IgD-negative memory B cell (primary cell): Measurements from ENCODE around the gene SLC35F3. TPM values are rescaled to one million over a fixed set of nuclear protein-coding genes. Genes with fewer than 3 reads are reported as not detected.

Source experiments
- H3K27ac Mint-ChIP-seq, 3 donors: one replicate each; pipeline ENCODE4 v1.8.0; 2020 to 2022; ENCODE audit warnings: mild to moderate bottlenecking in 3 of 3, mixed read lengths in 3 of 3, moderate library complexity in 1 of 3
- H3K27me3 Mint-ChIP-seq: one replicate; pipeline ENCODE4 v1.8.0; 2021; ENCODE audit warnings: mixed read lengths
- H3K36me3 Mint-ChIP-seq: one replicate; pipeline ENCODE4 v1.8.0; 2020; ENCODE audit warnings: mild to moderate bottlenecking, mixed read lengths
- H3K4me1 Mint-ChIP-seq, 3 donors: one replicate each; pipeline ENCODE4 v1.8.0; 2020 to 2022; ENCODE audit warnings: mixed read lengths in 3 of 3, mild to moderate bottlenecking in 1 of 3
- H3K4me3 Mint-ChIP-seq, 4 donors: one replicate each; pipeline ENCODE4 v1.8.0; 2020 to 2022; ENCODE audit warnings: mild to moderate bottlenecking in 4 of 4, mixed read lengths in 4 of 4, moderate library complexity in 3 of 4
- H3K9me3 Mint-ChIP-seq, 3 donors: one replicate each; pipeline ENCODE4 v1.8.0; 2020 to 2021; ENCODE audit warnings: mixed read lengths in 3 of 3, mild to moderate bottlenecking in 1 of 3
- polyA plus RNA-seq: library from polyadenylated mRNA; unstranded; fragments of 300-500 nt; fragmentation: Illumina TruSeq; gene quantifications from one replicate; pipeline ENCODE4 v1.2.3, GENCODE V29; 2021

SLC35F3 gene
- polyA plus RNA-seq, 1 donor from 2014 or later, result not detected

DNA sequence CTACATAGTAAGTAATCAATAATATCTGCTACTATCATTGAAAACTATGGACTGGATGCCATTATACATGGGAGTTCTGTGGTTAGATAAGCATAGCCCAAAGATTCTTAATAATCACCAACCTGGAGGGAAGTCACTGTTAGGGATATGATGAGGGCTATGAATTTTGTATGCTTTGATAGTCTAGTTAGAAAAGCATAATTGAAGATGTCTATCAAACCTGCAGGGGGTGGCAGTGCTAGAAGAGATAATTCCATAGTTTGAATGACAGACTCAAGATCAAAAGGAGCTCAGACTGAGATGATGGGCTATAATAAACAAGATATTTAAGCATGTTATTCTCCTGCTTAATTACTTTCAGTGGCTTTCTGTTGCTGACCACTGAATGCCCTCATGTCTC, 453.4 kb downstream of the SLC35F3 start:
- H3K36me3 Mint-ChIP-seq, result no peaks in the 10 kb centered on the region
- H3K27ac Mint-ChIP-seq, result no peak overlapping the region
- H3K9me3 Mint-ChIP-seq, result peaks cover 0 to 7% (median 0%) of the 10 kb centered on the region in 3 donors
- no peak overlapping the region for H3K4me3 Mint-ChIP-seq
- H3K4me1 Mint-ChIP-seq, result peaks cover 0 to 3% (median 0%) of the 10 kb centered on the region in 3 donors
- peaks cover 4% of the 10 kb centered on the region for H3K27me3 Mint-ChIP-seq

DNA sequence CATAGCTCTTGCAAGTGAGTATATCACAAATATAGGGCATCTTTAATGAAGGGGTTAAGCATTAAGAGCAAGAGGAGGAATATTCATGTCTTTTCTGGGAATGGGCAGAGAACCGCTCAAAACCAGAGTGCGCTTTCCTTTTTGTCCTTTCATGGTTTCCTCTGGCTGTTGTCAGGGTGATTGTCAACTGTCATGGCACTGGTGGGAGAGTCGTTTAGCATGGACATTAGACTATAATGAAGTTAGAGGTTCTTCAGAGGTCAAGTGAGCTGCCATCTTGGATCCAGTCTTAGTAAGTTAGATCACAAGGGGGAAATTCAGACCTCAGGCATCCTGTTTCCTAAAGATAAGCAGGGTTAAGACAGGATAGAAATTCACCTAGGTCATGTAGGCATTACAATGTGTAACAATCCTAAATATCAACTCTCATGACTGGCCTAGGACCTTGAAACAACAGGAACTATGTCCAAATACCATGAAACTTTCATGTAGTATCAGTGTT, 456.7 kb downstream of the SLC35F3 start:
- peak overlapping the region in 1 of 4 donors; percentile 1 for H3K4me3 Mint-ChIP-seq
- no peak overlapping the region for H3K27ac Mint-ChIP-seq
- H3K4me1 Mint-ChIP-seq, result peaks cover 0 to under 1% (median 0%) of the 10 kb centered on the region in 3 donors
- no peaks in the 10 kb centered on the region for H3K36me3 Mint-ChIP-seq
- H3K9me3 Mint-ChIP-seq, result peaks cover 0 to 4% (median 0%) of the 10 kb centered on the region in 3 donors
- peaks cover 4% of the 10 kb centered on the region for H3K27me3 Mint-ChIP-seq

DNA sequence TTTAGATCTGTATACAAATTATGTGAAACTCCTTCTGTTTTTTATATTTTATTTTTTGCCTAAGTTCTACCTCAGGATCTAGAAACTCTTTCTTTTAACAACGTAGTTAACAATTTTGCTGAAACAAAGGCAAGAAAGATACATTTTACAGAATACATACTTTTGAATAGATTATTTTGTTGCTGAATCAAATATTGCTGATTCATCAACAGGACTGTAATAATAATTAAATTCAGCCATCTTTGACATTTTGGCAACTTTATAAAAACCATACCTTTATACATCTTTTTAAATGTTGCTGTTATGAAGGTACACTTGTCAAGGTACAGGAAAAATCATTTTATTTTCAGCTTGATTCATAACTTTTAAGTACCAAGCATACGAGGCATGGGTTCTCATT, 458.1 kb downstream of the SLC35F3 start:
- no peak overlapping the region for H3K27ac Mint-ChIP-seq
- H3K4me3 Mint-ChIP-seq, result no peak overlapping the region
- no peaks in the 10 kb centered on the region for H3K4me1 Mint-ChIP-seq
- H3K36me3 Mint-ChIP-seq, result no peaks in the 10 kb centered on the region
- peaks cover 0 to 4% (median 0%) of the 10 kb centered on the region in 3 donors for H3K9me3 Mint-ChIP-seq
- H3K27me3 Mint-ChIP-seq, result peaks cover 4% of the 10 kb centered on the region

DNA sequence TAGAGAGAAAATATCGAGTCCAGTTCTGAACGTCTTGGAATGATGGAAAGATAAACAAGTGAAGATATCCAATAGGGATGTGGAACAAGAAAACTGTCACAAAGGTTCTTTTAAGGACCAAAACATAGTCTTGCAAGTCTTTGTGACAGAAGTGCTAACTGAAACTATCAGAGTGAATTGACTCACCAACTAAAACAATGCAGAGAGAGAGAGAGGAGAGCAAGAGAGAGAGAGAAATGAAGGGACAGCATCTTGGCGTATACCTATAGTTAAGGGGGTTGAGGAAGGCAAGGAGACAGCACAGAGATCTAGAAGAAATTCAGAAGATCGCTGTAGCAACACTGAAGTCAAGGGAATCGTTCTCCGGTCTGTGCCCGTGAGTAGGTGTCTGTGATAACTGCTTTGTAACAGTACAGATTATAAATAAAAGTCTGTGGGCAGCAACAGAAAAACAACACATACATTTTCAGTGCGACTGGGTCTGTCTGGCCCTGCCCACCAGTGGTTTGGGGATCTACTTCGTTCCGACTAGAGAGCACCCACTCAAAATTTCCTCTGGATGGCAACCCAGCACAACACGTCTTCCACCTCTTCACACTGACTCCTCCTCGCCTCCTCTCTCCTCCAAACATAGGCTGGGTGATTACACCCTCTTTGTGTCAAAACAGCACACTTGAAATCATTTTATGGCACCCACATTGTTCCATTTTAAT, 464.0 kb downstream of the SLC35F3 start:
- Mint-ChIP-seq H3K9me3 (no peaks in the 10 kb centered on the region), H3K4me3 (no peak overlapping the region), H3K4me1 (peaks cover 0 to 9% (median 6%) of the 10 kb centered on the region in 3 donors), H3K27ac (peak overlapping the region in 1 of 3 donors; percentile 62), H3K36me3 (peaks cover 2% of the 10 kb centered on the region), H3K27me3 (peaks cover 1% of the 10 kb centered on the region)

DNA sequence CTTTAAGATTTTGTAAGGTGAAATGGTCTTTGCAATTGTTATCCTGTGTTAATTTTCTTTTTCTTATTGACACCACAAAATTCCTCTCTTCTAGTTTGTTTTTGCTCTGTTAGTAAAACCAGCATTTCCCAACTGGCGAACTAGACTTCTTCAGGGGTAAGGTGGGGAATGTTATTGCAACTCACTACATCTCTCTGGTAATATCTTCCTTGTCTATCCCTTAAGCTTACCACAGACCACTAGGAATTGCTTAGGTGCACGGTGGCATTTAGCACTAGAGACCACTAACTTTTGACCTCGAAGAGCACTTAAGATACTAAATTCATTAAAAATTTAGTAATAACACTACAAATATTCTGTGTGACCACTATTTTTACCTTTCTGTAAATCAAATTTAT, 464.6 kb downstream of the SLC35F3 start:
- H3K9me3 Mint-ChIP-seq, result no peaks in the 10 kb centered on the region
- peaks cover 2% of the 10 kb centered on the region for H3K36me3 Mint-ChIP-seq
- no peak overlapping the region for H3K4me3 Mint-ChIP-seq
- H3K4me1 Mint-ChIP-seq, result peaks cover 0 to 9% (median 7%) of the 10 kb centered on the region in 3 donors
- H3K27ac Mint-ChIP-seq, result no peak overlapping the region
- peaks cover 1% of the 10 kb centered on the region for H3K27me3 Mint-ChIP-seq

DNA sequence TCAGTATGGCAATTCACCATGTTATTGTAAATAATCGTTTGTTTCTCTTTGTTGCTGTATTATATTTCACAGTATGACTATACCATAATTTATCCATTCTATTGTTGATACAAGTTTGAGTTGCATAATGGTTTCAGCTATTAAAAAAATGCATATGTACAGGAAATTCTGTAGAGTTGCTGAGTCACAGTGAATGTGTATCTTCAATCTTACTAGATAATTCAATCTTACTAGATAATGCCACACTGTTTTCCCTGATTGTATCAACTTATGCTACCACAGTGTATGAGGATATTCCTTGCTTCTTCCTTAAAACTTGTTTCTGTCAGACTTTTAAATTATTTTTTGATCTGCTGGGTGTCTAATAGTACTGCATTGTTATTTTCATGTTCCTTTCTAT, 465.3 kb downstream of the SLC35F3 start:
- peak overlapping the region in 1 of 3 donors; percentile 50 for H3K27ac Mint-ChIP-seq
- peaks cover 2% of the 10 kb centered on the region for H3K36me3 Mint-ChIP-seq
- peak overlapping the region in 1 of 4 donors; percentile 62 for H3K4me3 Mint-ChIP-seq
- peaks cover 1% of the 10 kb centered on the region for H3K27me3 Mint-ChIP-seq
- H3K4me1 Mint-ChIP-seq, result peaks cover 3 to 17% (median 14%) of the 10 kb centered on the region in 3 donors
- H3K9me3 Mint-ChIP-seq, result no peaks in the 10 kb centered on the region

DNA sequence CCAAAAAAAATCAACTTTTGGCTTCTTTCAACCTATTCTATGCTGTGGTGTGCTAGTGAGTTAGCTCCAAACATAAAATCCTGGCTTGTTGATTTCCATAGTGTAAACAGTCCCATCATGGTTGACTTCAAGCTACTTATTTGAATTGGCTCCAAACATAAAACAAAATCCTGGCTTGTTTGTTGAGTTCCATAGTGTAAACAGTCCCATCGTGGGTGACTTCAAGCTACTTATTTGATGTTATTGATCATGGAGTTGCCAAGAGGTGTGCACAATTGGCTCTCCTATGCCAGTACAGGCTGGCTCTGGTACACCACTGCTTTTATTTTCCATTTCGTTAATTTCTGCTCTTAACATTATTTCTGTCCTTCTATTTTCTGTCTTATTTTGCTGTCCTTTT, 466.9 kb downstream of the SLC35F3 start:
- Mint-ChIP-seq H3K27me3 (peaks cover 1% of the 10 kb centered on the region), H3K4me1 (peaks cover 12 to 23% (median 14%) of the 10 kb centered on the region in 3 donors), H3K9me3 (no peaks in the 10 kb centered on the region), H3K4me3 (no peak overlapping the region), H3K36me3 (peaks cover 7% of the 10 kb centered on the region), H3K27ac (no peak overlapping the region)

DNA sequence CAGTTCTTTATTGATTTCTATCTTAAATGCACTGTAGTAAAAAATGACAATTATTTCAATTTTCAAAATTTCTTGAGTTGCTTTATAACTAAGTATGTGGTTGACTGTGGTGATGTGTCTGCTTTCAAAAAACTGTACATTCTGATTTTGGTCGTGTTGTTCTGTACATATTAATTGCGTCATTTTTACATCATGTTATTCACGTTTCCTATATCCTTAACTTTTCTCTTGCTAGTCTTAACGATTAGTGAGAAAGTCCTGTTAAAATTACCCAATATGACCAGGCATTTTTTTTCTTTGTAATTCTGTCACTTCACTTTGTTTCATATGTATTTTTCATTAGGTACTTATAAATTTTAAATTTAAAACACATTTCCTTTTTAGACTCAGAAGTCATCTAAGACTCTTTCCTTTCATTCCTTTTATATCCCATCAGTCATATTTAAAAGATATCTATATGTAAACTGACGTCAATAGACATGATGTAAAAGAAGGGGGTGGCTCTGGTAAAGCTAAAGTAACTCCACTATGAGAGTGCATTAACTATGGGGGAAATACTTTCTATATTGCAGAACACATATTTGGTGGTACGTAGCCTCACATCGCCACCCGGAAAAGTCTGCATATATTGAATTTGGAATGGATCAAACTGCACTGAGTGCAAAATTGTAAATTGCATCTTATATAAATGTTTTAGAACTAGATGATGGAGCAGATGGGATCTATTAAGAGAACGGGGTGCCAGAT, 467.7 kb downstream of the SLC35F3 start:
- peaks cover 1% of the 10 kb centered on the region for H3K27me3 Mint-ChIP-seq
- H3K4me3 Mint-ChIP-seq, result peak overlapping the region; percentile 90 to 98 (median 96)
- peak overlapping the region; percentile 94 to 99 (median 98) for H3K27ac Mint-ChIP-seq

DNA sequence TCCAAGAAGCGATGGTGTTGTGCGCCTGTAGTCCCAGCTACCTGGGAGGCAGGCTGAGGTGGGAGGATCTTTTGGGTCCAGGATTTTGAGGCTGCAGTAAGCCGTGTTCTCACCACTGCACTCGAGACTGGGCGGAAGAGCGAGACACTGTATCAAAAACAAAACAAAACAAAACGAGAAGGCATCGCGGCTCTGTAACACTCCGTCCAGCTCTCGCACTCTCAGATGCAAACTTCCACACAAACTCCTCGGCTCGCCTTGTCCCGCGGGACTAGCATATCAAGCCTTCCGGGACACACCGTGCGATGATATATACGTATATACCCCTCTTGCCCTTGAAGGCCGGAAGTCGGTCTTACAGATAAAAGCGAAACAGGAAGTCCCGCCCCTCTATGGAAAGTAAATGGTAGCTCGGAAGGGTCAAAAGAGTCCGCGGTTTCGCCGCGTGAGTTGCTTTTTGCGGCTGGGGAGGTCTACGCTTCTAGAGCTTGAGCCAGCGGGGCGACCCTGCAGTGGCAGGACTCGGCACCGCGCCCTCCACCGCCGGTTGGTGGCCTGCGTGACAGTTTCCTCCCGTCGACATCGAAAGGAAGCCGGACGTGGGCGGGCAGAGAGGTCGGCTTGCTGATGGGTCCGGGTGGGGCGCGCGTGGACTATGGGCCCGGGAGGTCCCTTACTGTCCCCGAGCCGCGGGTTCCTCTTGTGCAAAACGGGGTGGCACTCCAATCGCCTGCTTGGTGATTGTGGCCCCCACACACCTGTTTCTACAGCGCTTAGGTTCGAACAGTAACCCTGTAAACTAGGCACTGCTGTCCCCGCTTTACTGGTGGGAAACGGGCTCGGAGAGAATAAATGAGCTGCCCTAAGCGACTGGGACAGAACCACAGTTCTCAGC, 468.8 kb downstream of the SLC35F3 start, which contains the start of gene COA6:
Gene COA6 (plus strand): TSS at position 393 of the 895 bp plus-strand sequence. CDS start 11 bp downstream, at position 404.
- peak within 1 kb of the TSS; percentile 94 to 99 (median 98) for H3K27ac Mint-ChIP-seq
- H3K4me3 Mint-ChIP-seq, result peak within 1 kb of the TSS; percentile 90 to 98 (median 96)
- H3K9me3 Mint-ChIP-seq, result no peaks in the 10 kb centered on the region
- H3K4me1 Mint-ChIP-seq, result peaks cover 16 to 28% (median 18%) of the 10 kb centered on the region in 3 donors
- peaks cover under 1% of the 10 kb centered on the region for H3K27me3 Mint-ChIP-seq
- H3K36me3 Mint-ChIP-seq, result peaks cover 7% of the 10 kb centered on the region

More for the DNA sequence above, 467.7 kb downstream of the SLC35F3 start:
- peaks cover 8% of the 10 kb centered on the region for H3K36me3 Mint-ChIP-seq
- H3K9me3 Mint-ChIP-seq, result no peaks in the 10 kb centered on the region
- H3K4me1 Mint-ChIP-seq, result peaks cover 14 to 28% (median 16%) of the 10 kb centered on the region in 3 donors

DNA sequence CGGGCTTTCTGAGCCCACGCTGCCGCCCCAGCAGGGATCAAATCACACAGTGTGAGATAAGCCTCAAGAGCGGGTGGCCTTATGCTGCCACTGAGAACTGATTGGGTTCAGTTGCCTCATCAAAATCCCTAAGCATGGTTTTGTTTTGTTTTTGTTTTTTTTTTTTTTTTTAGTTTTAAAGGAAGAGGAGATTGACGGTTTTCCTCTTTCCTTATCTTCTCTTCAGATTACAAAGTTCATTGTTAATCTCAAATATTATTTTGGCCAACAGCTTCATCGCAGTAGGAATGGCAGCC, 469.4 kb downstream of the SLC35F3 start:
- Mint-ChIP-seq H3K4me3 (peak overlapping the region; percentile 90 to 98 (median 96)), H3K27me3 (no peaks in the 10 kb centered on the region), H3K4me1 (peaks cover 16 to 27% (median 18%) of the 10 kb centered on the region in 3 donors), H3K36me3 (peaks cover 7% of the 10 kb centered on the region), H3K9me3 (no peaks in the 10 kb centered on the region), H3K27ac (peak overlapping the region; percentile 94 to 99 (median 98))
